ENCODE data around the gene PLCB3. TPM values are rescaled to one million over a fixed set of nuclear protein-coding genes. Genes with fewer than 3 reads are reported as not detected.
A peak's percentile ranks its signal among the peaks of the same experiment; 100 is the strongest.

Gene PLCB3
- total RNA-seq, 1 experiment from 2014 or later: 80.2 TPM

- H2BK5ac ChIP-seq (ENCODE audit: insufficient read length, low read length): no peak overlapping the region
- H4K5ac ChIP-seq (ENCODE audit: insufficient read length, low read depth, low read length): no peak overlapping the region
- TF ChIP-seq, protein P1, sequence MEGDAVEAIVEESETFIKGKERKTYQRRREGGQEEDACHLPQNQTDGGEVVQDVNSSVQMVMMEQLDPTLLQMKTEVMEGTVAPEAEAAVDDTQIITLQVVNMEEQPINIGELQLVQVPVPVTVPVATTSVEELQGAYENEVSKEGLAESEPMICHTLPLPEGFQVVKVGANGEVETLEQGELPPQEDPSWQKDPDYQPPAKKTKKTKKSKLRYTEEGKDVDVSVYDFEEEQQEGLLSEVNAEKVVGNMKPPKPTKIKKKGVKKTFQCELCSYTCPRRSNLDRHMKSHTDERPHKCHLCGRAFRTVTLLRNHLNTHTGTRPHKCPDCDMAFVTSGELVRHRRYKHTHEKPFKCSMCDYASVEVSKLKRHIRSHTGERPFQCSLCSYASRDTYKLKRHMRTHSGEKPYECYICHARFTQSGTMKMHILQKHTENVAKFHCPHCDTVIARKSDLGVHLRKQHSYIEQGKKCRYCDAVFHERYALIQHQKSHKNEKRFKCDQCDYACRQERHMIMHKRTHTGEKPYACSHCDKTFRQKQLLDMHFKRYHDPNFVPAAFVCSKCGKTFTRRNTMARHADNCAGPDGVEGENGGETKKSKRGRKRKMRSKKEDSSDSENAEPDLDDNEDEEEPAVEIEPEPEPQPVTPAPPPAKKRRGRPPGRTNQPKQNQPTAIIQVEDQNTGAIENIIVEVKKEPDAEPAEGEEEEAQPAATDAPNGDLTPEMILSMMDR (conservative IDR thresholded peaks at IDR 0.05): no peak
- H3K27ac ChIP-seq (ENCODE audit: insufficient read length, low read depth, low read length): no peak overlapping the region
- H3K27ac Mint-ChIP-seq: peak overlapping the region in 2 of 3 experiments; percentile 95 to 96; a peak in 4 of 7 replicates
- H3K4me3 Mint-ChIP-seq: peak overlapping the region; percentile 97 to 99
- H3K79me1 ChIP-seq (ENCODE audit: insufficient read depth, low read depth, low read length, poor library complexity, severe bottlenecking): no peaks in the 10 kb centered on the region
- no peaks in the 10 kb centered on the region for H3K79me2 ChIP-seq (ENCODE audit: insufficient read depth, low read length)
- H3K4me1 ChIP-seq (ENCODE audit: insufficient read depth, low read length): no peaks in the 10 kb centered on the region
- no peaks in the 10 kb centered on the region for H3K9me3 Mint-ChIP-seq
- H3K4me1 Mint-ChIP-seq: peaks cover 21 to 23% of the 10 kb centered on the region in 2 experiments
- no peak overlapping the region for H2BK12ac ChIP-seq (ENCODE audit: insufficient read length, low read depth, low read length)
- H2AK5ac ChIP-seq (ENCODE audit: insufficient read length, low read length): no peak overlapping the region
- no peak overlapping the region for H3K4ac ChIP-seq (ENCODE audit: low read depth, low read length)
- peak; percentile 80 for DNase-seq
- H2BK120ac ChIP-seq (ENCODE audit: low read depth, low read length, poor library complexity, severe bottlenecking): peak overlapping the region; percentile 24
- H3K9me3 ChIP-seq (ENCODE audit: control insufficient read depth, low read depth, low read length): no peaks in the 10 kb centered on the region
- H3K4me2 ChIP-seq (ENCODE audit: insufficient read depth, insufficient read length, low read length): peak overlapping the region; percentile 29
- H3K27me3 Mint-ChIP-seq (ENCODE audit: low read depth): no peaks in the 10 kb centered on the region; the same call in none of the 2 replicates
- H3K56ac ChIP-seq (ENCODE audit: insufficient read length, low read depth, low read length): no peak overlapping the region
- H2BK15ac ChIP-seq (ENCODE audit: low read depth, low read length): no peak overlapping the region
- H2AFZ ChIP-seq (ENCODE audit: low read length): no peak overlapping the region
- peaks cover 16 to 37% (median 27%) of the 10 kb centered on the region in 3 experiments; a peak in 6 of 7 replicates for H3K36me3 Mint-ChIP-seq (ENCODE audit: insufficient read depth in 1 of 3, low read depth in 3 of 3)
- no peak overlapping the region for H2BK20ac ChIP-seq (ENCODE audit: low read depth, low read length, poor library complexity, severe bottlenecking)
- H4K20me1 ChIP-seq (ENCODE audit: control insufficient read depth, insufficient read depth, insufficient read length): peaks cover 2% of the 10 kb centered on the region
- no peak overlapping the region for H3T11ph ChIP-seq (ENCODE audit: low read length)
- no CpG with 5 or more reads among the region's 34 CpGs for WGBS (ENCODE audit: extremely low coverage, insufficient read length, low lambda C conversion rate)
- H3K9ac ChIP-seq (ENCODE audit: extremely low read depth, insufficient read length, low read length): peak overlapping the region; percentile 42
- H3K27me3 ChIP-seq (ENCODE audit: insufficient read depth, low read length): no peaks in the 10 kb centered on the region
- H3K18ac ChIP-seq (ENCODE audit: insufficient read length, low read depth, low read length): peak overlapping the region; percentile 68
- peaks cover 15% of the 10 kb centered on the region for H3K23me2 ChIP-seq (ENCODE audit: insufficient read length, low read depth, low read length, poor library complexity, severe bottlenecking)
- no peak overlapping the region for H3K23ac ChIP-seq (ENCODE audit: insufficient read length, low read depth, low read length)
- no peak overlapping the region for H4K8ac ChIP-seq (replicated peaks; ENCODE audit: insufficient read length, low read depth, low read length)
- no peak overlapping the region for H4K91ac ChIP-seq (ENCODE audit: insufficient read length, low read depth, low read length)
- peak overlapping the region; percentile 32; the same call in 1 of the 2 replicates for H3K14ac ChIP-seq (ENCODE audit: insufficient read depth, low read length)
Observed at GRCh38 chr11:64268893-64269539, 17.7 kb downstream of the PLCB3 start.

All from H9 (cell line).